Measurements from ENCODE around the gene BICD1.
"Not testable (repeated sequence)": the region's sequence is repeated elsewhere in the genome, so short reads cannot be mapped to it uniquely, and the experiment has no call there.

BICD1 gene

GRCh38 chr12:32146074-32146873, 39.6 kb downstream of the BICD1 start:
- no peak for DNase-seq

DNA sequence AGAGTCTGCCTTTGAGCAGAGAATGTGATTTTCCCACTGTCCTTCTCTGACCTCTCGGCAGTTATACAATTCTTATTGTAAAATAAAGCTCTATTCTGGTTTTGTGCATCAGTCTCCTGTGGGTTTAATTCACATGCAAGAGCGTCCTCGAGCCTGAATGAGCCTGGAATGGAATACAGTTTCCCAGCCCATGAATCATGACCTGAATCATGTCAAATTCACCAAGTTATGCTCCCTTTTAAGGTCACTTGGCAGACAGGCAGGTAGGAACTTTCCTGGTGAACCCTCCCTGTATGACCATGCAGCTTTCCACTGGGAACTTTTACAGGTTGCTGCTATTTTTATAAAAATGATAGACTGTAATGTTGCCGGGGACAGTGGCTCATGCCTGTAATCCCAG, 41.7 kb downstream of the BICD1 start:
- DNase-seq, result no peak

DNA sequence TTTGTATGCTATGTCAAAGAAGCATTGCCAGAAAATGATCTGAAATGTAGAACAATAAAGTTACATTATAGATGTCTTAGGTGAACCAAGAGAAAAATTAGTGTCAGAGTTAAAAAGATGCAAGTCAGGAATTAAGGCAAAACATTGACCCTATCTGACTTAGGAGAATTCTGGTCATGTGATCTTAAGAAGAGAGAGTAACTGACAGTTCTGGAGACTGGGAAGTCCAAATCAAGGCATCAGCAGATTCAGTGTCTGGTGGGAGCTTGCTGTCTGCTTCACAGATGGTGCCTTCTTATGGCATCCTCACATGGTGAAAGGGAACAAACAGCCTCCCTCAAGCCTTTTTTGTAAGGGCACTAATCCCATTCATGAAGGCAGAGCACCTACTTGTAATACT, 42.8 kb downstream of the BICD1 start:
- DNase-seq, result no peak

- DNase-seq, result no peak
Observed at GRCh38 chr12:32151086-32151485, 44.4 kb downstream of the BICD1 start.

- DNase-seq, result no peak
Observed at GRCh38 chr12:32151552-32151951, 44.9 kb downstream of the BICD1 start.

DNA sequence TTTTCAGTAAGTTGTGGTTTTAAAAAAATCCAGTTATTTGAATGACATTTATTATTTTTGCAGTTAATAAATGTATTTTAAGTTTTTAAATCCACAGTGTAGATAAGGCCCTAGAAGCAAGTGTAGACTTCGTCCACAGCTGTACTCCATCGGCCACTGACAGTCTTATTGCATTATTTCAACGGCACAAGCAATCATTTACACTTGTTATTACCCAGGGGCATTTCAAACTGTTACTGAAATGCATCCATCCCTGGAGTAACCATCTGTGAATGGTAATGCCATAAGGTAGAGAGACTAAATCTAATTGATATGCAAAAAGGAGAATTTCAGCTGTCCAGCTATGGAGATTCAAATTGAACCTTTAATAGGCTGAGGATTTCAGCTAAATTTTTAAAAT, 48.4 kb downstream of the BICD1 start:
- no peak for DNase-seq

DNA sequence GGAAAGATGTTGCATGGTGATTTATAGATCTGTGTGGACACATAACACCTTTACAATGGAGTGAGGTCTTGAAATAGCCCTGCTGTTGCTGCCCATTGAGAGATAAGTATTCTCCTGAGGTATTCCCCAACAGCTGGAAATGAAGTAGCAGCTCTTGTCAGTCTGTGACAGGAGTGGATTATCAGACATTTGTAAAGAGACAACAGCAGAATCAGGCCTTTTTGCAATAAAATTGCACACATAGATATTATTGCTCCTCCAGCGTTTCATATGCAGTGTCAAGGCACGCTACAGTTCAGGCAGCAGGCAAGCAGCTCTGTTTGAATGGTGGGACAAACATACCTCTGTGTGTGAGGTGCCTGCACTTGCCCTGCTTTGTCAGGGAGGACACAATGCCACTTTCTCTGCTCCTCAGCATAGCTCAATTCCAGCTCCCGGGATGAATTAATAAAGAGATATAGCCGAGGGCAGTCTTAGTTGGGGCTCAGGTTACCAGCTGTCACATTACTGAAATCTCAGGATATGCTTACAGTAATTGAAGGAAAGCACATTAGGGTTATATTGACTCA, 49.4 kb downstream of the BICD1 start:
- no peak for DNase-seq

- DNase-seq, result no peak
Observed at GRCh38 chr12:32158525-32158924, 51.9 kb downstream of the BICD1 start.

GRCh38 chr12:32159381-32159780, 52.7 kb downstream of the BICD1 start:
- no peak for DNase-seq

DNA sequence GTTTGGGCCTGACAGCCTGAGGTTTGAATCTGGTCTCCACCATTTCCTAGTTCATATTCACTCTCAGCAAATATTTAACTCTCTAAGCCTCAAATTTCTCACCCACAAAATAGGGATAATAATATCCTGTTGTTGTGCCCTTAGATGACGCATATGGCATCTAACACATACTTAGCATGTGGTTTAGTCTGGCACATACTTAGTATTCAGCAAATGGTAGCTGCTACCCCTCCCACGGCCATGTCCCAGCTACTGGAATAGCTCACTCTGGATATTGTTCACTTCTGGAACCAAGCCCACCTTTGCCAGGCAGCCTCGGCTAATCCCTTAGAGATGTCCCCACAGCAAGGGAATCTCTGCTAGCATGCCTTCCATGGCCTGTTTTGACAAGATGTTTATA, 53.3 kb downstream of the BICD1 start:
- DNase-seq, result no peak

GRCh38 chr12:32161058-32161457, 54.4 kb downstream of the BICD1 start:
- no peak for DNase-seq

GRCh38 chr12:32163596-32163995, 56.9 kb downstream of the BICD1 start:
- DNase-seq, result no peak

GRCh38 chr12:32166510-32166909, 59.9 kb downstream of the BICD1 start:
- DNase-seq, result no peak

GRCh38 chr12:32170437-32170998, 63.9 kb downstream of the BICD1 start:
- no peak for DNase-seq

- no peak for DNase-seq
Observed at GRCh38 chr12:32171211-32171610, 64.6 kb downstream of the BICD1 start.

DNA sequence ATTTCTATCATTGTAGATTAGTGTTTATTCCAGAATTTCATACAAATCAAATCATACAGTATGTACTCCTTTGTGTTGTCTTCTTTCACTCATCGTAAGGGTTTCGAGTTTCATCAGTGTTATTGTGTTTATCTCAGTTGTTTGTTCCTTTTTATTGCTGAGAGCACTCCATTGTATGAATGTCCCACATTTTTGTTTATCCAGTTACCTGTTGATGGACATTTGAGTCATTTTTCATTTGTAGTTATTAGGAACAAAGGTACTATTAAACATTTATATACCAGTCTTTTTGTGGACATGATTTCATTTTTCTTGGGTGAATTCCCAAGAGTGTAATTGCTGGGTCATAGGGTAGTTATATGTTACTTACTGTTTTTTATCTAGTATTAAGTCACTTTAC, 70.0 kb downstream of the BICD1 start:
- DNase-seq, result no peak

- no peak for DNase-seq
Observed at GRCh38 chr12:32178341-32179010, 71.8 kb downstream of the BICD1 start.

DNA sequence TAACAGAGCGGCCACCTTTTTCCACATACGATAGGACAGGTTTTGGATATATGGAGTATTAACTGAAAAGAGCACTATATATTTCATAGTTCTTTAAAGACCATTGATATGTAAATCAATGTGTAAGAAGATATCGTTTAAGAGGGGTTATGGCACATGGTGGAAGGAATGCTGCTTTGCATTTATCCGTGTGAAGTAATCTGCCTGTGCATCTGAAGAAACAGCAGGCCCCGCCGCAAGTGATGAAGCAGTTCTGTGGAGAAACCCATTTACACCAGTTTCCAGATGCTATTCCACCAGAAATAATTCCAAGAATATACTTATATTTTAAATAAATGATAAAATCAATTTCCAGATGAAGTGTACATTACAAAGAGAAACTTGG, 72.4 kb downstream of the BICD1 start:
- no peak for DNase-seq

DNA sequence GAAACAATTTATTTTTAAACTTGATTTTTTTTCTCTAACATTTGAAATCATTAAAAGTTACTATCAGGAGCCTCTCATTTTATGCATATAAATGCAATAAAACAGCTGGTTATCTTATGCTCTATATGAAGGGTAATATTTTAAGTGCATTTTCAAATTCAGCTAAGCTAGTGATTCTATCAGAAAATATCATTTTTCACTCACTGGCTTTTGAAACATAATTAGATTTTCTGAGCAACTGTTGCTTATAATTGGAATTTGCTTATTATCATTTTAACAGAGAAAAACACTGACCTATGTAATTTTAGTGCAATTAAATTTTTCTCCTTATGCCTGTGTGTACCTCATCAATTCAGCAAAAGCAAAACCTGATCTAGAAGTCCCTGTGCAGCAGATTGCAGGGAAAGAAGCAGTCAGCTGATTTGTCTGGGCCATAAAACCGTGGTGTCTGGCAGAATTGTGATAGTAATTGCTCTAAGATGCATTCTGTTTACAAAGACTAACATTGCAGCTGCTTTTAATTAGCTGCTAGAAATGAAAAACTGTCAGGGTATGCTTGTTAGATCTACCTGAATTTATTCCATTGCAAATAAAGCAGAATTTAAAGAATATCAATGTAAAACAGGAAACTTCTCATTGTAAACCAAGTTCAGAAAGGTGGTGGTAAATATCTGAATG, 75.0 kb downstream of the BICD1 start:
- no peak for DNase-seq

GRCh38 chr12:32183650-32184049, 77.0 kb downstream of the BICD1 start:
- DNase-seq, result no peak

GRCh38 chr12:32187127-32187526, 80.5 kb downstream of the BICD1 start:
- DNase-seq, result not testable (repeated sequence)

DNA sequence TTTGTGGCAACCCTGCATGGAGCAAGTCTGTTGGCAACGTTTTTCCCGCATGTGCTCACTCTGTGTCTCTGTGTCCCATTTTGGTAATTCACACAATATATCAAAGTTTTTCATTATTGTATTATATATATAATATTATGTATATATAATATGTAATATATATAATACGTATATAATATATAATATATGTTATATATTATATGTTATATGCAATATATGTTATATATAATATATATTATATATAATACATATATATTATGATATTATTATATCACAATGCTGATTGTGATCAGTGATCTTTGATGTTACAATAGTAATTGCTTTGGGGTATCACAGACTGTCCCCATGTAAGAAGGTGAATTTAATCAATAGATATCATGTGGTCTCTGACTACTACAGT, 84.8 kb downstream of the BICD1 start:
- no peak for DNase-seq
